Gastrocnemius medialis (tissue), 4 donors: ENCODE results near the gene SKAP2. TPM values are rescaled to one million over a fixed set of nuclear protein-coding genes. Genes with fewer than 3 reads are reported as not detected.

Source experiments
- ATAC-seq, 2 donors: fragments of 150-250 bp; one replicate each; pipeline ENCODE4 v1.9.1; 2016
- DNase-seq, 2 donors: peaks; one replicate each; pipeline ENCODE4 v3.0.0-alpha.2; 2019
- H3K27ac ChIP-seq, 4 donors: fragments of 200-600 bp; sonication (generic); 1 replicate in 1 of 4; 2 replicates in 3 of 4; pipeline ENCODE4 v1.5.1; 2016 to 2018; ENCODE audit warnings: mild to moderate bottlenecking in 2 of 4, moderate library complexity in 1 of 4
- H3K27me3 ChIP-seq, 3 donors: fragments of 200-600 bp; sonication (generic) in 2 of 3; 1 replicate in 1 of 3; 2 replicates in 2 of 3; pipeline versions ENCODE4 v1.5.1 to v1.6.0; 2016 to 2019; ENCODE audit warnings: mild to moderate bottlenecking in 1 of 3, moderate library complexity in 1 of 3
- H3K36me3 ChIP-seq, 2 donors: fragments of 200-600 bp; sonication (generic) in 1 of 2; one replicate each; pipeline ENCODE4 v1.5.1; 2017 to 2018
- H3K4me1 ChIP-seq, 2 donors: fragments of 200-600 bp; sonication (generic) in 1 of 2; one replicate each; pipeline ENCODE4 v1.5.1; 2016 to 2017; ENCODE audit warnings: mild to moderate bottlenecking in 2 of 2
- H3K4me3 ChIP-seq, 4 donors: fragments of 200-600 bp; sonication (generic) in 3 of 4; 1 replicate in 1 of 4; 2 replicates in 3 of 4; pipeline ENCODE4 v1.5.1; 2016 to 2019; ENCODE audit warnings: mild to moderate bottlenecking in 2 of 4
- H3K9me3 ChIP-seq, 3 donors: fragments of 200-600 bp; sonication (generic) in 2 of 3; 1 replicate in 1 of 3; 2 replicates in 2 of 3; pipeline ENCODE4 v1.5.1; 2016 to 2019
- POLR2A ChIP-seq, 2 donors: fragments of 450-650 bp; IDR thresholded peaks; one replicate each; pipeline ENCODE4 v1.6.1; 2017; ENCODE audit warnings: antibody characterized with exemption in 2 of 2, mild to moderate bottlenecking in 2 of 2, moderate library complexity in 2 of 2
- in situ Hi-C, 4 donors: fragments of 200-750 bp; cut with MboI; loops; one replicate each; pipeline versions ENCODE4 v1.15.0 to v1.8.0; 2017; ENCODE audit warnings: low sequenced_read_pairs in 4 of 4
- intact Hi-C: fragments of 100-400 bp; cut with DNase I; formaldehyde crosslinking; loops from one replicate; pipeline ENCODE4 v1.15.1; 2023; ENCODE audit warnings: low total_unique reads
- total RNA-seq, 4 donors: library from RNA; depleted of rRNA; stranded (reverse); fragments of >200 nt; gene quantifications; one replicate each; pipeline versions ENCODE4 v1.1.0 to v1.2.3, GENCODE V29; 2016
- TF ChIP-seq, protein P1 (sequence below), 5 experiments: fragments of 450-650 bp in 3 of 5; fragments of 200-600 bp in 2 of 5; sonication (generic) in 2 of 5; IDR thresholded peaks in 4 of 5; conservative IDR thresholded peaks in 1 of 5; 1 replicate in 4 of 5; 2 replicates in 1 of 5; pipeline ENCODE4 v1.5.1; 2016 to 2019; ENCODE audit warnings: antibody characterized with exemption in 5 of 5, mild to moderate bottlenecking in 3 of 5, moderate library complexity in 3 of 5

The SKAP2 gene
- total RNA-seq, 4 donors from 2014 or later = 6.1 to 23.5 (median 17.1) TPM

GRCh38 chr7:26714006-26714405, 150.4 kb downstream of the SKAP2 start:
- intact Hi-C loops (no loop called here), in situ Hi-C loops (loop anchor here in 1 of 4 donors (25.0 kb wide), 1 partner anchor 98 kb away; no protein-coding TSS in a partner anchor)
- no peak overlapping the region for H3K27ac ChIP-seq
- no peaks in the 10 kb centered on the region for H3K4me1 ChIP-seq
- H3K27me3 ChIP-seq = no peaks in the 10 kb centered on the region
- H3K4me3 ChIP-seq = no peak overlapping the region
- H3K9me3 ChIP-seq = no peaks in the 10 kb centered on the region
- TF ChIP-seq, protein P1, sequence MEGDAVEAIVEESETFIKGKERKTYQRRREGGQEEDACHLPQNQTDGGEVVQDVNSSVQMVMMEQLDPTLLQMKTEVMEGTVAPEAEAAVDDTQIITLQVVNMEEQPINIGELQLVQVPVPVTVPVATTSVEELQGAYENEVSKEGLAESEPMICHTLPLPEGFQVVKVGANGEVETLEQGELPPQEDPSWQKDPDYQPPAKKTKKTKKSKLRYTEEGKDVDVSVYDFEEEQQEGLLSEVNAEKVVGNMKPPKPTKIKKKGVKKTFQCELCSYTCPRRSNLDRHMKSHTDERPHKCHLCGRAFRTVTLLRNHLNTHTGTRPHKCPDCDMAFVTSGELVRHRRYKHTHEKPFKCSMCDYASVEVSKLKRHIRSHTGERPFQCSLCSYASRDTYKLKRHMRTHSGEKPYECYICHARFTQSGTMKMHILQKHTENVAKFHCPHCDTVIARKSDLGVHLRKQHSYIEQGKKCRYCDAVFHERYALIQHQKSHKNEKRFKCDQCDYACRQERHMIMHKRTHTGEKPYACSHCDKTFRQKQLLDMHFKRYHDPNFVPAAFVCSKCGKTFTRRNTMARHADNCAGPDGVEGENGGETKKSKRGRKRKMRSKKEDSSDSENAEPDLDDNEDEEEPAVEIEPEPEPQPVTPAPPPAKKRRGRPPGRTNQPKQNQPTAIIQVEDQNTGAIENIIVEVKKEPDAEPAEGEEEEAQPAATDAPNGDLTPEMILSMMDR (IDR thresholded peaks at IDR 0.05 in 4 of 5, conservative IDR thresholded peaks at IDR 0.05 in 1 of 5) = no peak
- no peak for TF ChIP-seq POLR2A (IDR thresholded peaks at IDR 0.05)
- ATAC-seq (no peak), DNase-seq (no peak)
- no peaks in the 10 kb centered on the region for H3K36me3 ChIP-seq

- DNase-seq (no peak), ATAC-seq (no peak)
- no peaks in the 10 kb centered on the region for H3K36me3 ChIP-seq
- TF ChIP-seq, protein P1 (IDR thresholded peaks at IDR 0.05 in 4 of 5, conservative IDR thresholded peaks at IDR 0.05 in 1 of 5) = no peak
- no peak for TF ChIP-seq POLR2A (IDR thresholded peaks at IDR 0.05)
- H3K9me3 ChIP-seq = no peaks in the 10 kb centered on the region
- H3K27ac ChIP-seq = no peak overlapping the region
- intact Hi-C loops = no loop called here
- in situ Hi-C loops = loop anchor here in 1 of 4 donors (25.0 kb wide), 1 partner anchor 103 kb away; no protein-coding TSS in a partner anchor
- no peak overlapping the region for H3K4me3 ChIP-seq
- H3K4me1 ChIP-seq = peaks cover 0 to 9% of the 10 kb centered on the region in 2 donors
- no peaks in the 10 kb centered on the region for H3K27me3 ChIP-seq
Measured at GRCh38 chr7:26709210-26709990, 155.0 kb downstream of the SKAP2 start.

DNA sequence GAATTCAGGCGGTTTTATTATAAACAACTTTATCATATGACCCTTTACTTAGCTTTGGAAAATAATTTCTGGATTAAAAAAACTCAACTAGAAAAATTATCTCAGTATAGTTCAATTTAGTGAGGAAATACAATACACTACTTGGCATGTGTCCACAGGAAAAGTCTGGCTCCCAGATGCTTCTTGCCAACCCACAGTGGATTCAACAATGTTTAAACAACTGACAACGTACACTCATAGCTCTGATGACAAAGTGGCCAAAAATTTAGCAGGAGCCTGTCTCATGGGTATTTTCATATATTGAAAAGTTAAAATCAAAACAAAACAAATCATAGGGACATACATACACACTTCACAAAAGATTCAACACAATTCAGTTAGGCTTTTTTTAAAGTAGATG, 158.8 kb downstream of the SKAP2 start:
- Histone ChIP-seq H3K4me3 (no peak overlapping the region), H3K4me1 (peaks cover 0 to 9% of the 10 kb centered on the region in 2 donors), H3K9me3 (no peaks in the 10 kb centered on the region), H3K27me3 (no peaks in the 10 kb centered on the region), H3K36me3 (no peaks in the 10 kb centered on the region), H3K27ac (no peak overlapping the region)
- intact Hi-C loops = no loop called here
- DNase-seq = no peak
- no peak for TF ChIP-seq POLR2A (IDR thresholded peaks at IDR 0.05)
- no peak for ATAC-seq
- in situ Hi-C loops = loop anchor here in 1 of 4 donors (25.0 kb wide), 1 partner anchor 107 kb away; no protein-coding TSS in a partner anchor

GRCh38 chr7:26704786-26705185, 159.6 kb downstream of the SKAP2 start:
- Histone ChIP-seq H3K4me3 (no peak overlapping the region), H3K27me3 (no peaks in the 10 kb centered on the region), H3K4me1 (peaks cover 0 to 9% of the 10 kb centered on the region in 2 donors), H3K27ac (no peak overlapping the region), H3K9me3 (no peaks in the 10 kb centered on the region), H3K36me3 (no peaks in the 10 kb centered on the region)
- ATAC-seq (no peak), DNase-seq (no peak)
- in situ Hi-C loops (loop anchor here in 1 of 4 donors (25.0 kb wide), 1 partner anchor 108 kb away; no protein-coding TSS in a partner anchor), intact Hi-C loops (no loop called here)
- no peak for TF ChIP-seq POLR2A (IDR thresholded peaks at IDR 0.05)
- TF ChIP-seq, protein P1 (IDR thresholded peaks at IDR 0.05 in 4 of 5, conservative IDR thresholded peaks at IDR 0.05 in 1 of 5) = no peak

DNA sequence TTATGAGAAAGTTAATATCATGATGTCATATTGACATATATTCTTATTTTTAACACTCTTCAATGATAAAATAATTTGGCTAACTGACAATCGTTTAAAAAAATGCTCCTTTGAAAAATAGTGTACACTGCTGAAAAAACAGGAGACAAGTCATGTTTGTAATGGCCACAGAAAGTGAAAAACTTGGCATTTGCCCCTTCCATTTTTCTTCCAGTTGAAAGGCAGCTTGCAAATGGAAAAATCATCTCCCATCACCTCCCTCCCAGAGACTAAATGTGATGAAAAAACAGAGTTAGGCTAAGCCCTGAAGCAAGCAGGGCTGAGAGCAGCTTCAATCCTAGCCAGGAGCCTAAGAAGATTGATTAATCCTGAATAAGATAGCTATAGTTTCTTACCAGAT, 160.4 kb downstream of the SKAP2 start:
- H3K4me3 ChIP-seq = no peak overlapping the region
- H3K4me1 ChIP-seq = peaks cover 0 to 9% of the 10 kb centered on the region in 2 donors
- H3K27me3 ChIP-seq = no peaks in the 10 kb centered on the region
- no peaks in the 10 kb centered on the region for H3K36me3 ChIP-seq
- intact Hi-C loops = no loop called here
- no peaks in the 10 kb centered on the region for H3K9me3 ChIP-seq
- in situ Hi-C loops = loop anchor here in 1 of 4 donors (25.0 kb wide), 1 partner anchor 108 kb away; no protein-coding TSS in a partner anchor
- DNase-seq = no peak
- TF ChIP-seq, protein P1 (IDR thresholded peaks at IDR 0.05 in 4 of 5, conservative IDR thresholded peaks at IDR 0.05 in 1 of 5) = no peak
- TF ChIP-seq POLR2A (IDR thresholded peaks at IDR 0.05) = no peak
- no peak for ATAC-seq
- no peak overlapping the region for H3K27ac ChIP-seq
